Esophagus squamous epithelium (tissue), 4 donors: Measurements from ENCODE around the gene TTC39A.

Experiments used
- POLR2A ChIP-seq, 4 donors: fragments of 450-650 bp; IDR thresholded peaks; one replicate each; pipeline ENCODE4 v1.6.1; 2017; ENCODE audit warnings: antibody characterized with exemption in 4 of 4, mild to moderate bottlenecking in 4 of 4, moderate library complexity in 3 of 4
- TF ChIP-seq, protein P1 (sequence below), 6 experiments: fragments of 450-650 bp in 4 of 6; fragments of 200-600 bp in 2 of 6; sonication (generic) in 2 of 6; IDR thresholded peaks; one replicate each; pipeline ENCODE4 v1.5.1; 2016 to 2019; ENCODE audit warnings: antibody characterized with exemption in 6 of 6, mild to moderate bottlenecking in 4 of 6, moderate library complexity in 4 of 6

DNA sequence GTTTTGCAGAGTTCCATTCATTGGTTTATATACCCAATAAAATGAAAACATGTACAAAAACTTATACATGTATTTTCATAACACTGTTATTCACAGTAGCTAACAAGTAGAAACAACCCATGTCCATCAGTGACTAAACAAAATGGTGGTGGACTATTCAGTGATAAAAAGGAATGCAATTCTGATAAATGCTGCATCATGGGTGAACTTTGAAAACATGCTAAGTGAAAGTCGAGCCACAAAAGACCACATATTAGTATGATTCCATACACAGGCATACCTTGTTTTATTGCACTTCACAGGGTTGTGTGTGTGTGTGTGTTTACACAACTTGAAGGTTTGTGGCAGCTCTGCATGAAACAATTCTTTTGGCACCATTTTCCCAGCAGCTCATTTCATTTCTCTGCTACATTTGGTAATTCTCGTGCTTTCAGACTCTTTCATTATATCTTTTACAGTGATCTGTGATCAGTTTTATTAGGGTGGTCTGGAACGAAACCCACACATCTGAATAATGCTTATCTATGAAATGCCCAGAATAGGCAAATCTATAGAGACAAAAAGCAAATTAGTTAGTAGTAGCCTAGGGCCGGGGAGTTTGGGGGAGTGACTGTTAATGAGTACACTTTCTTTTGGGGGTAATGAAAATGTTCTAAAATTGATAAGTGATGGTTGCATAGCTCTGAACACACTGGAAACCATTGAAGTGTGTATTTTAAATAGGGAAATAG is 67.0 kb downstream of the TTC39A start:
- TF ChIP-seq, protein P1, sequence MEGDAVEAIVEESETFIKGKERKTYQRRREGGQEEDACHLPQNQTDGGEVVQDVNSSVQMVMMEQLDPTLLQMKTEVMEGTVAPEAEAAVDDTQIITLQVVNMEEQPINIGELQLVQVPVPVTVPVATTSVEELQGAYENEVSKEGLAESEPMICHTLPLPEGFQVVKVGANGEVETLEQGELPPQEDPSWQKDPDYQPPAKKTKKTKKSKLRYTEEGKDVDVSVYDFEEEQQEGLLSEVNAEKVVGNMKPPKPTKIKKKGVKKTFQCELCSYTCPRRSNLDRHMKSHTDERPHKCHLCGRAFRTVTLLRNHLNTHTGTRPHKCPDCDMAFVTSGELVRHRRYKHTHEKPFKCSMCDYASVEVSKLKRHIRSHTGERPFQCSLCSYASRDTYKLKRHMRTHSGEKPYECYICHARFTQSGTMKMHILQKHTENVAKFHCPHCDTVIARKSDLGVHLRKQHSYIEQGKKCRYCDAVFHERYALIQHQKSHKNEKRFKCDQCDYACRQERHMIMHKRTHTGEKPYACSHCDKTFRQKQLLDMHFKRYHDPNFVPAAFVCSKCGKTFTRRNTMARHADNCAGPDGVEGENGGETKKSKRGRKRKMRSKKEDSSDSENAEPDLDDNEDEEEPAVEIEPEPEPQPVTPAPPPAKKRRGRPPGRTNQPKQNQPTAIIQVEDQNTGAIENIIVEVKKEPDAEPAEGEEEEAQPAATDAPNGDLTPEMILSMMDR (IDR thresholded peaks at IDR 0.05), result no peak
- TF ChIP-seq POLR2A (IDR thresholded peaks at IDR 0.05), result no peak
